ENCODE measurements around the gene STK39.
"Not testable (repeated sequence)": the region's sequence is repeated elsewhere in the genome, so short reads cannot be mapped to it uniquely, and the experiment has no call there.

Gene STK39

DNA sequence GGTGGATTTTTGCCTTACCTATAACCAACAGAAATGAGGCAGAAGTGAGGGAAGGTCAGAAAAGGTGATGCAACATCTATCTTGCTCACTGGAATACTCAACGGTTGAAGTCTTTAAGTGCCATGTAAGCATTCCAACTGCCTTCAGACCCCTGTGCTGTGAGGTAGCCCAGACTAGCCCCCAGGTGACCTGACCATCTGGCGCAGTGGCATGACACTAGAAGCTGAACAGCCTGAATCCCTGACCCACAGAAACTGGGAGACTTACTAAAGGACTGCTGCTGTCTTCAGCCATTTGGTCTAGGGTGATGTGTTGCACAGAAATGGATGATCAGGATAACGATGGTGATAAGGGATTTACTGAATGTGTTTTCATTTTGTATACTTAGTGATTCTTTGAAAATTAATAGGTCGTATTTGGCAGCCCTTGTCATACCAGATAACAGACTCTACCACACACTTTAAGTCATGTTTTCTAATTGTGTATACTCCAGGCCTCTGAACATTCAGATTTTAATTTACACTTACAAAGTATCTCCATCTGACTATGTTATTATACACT lies 161.5 kb downstream of the STK39 start:
- no peak for DNase-seq (ENCODE audit: low spot score)

DNA sequence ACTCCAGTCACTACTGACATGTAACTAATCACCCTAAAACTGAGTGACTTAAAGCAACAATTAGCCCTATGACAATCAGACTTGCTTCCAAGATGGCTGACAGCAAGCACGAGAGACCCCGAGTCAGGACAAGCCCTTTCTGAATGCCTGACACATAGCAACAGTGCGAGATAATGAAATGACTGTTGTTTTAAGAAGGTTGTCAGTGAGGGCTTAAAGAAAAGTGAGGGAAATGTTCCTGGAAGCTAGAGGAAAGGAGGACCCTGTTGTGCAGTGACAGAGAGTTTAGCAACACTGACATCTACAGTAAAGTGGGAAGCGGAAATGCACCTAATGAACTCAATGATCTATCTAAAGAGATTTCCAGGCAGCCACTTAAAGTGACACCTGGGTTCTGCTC lies 163.1 kb downstream of the STK39 start:
- DNase-seq (ENCODE audit: low spot score): peak; percentile 18

DNA sequence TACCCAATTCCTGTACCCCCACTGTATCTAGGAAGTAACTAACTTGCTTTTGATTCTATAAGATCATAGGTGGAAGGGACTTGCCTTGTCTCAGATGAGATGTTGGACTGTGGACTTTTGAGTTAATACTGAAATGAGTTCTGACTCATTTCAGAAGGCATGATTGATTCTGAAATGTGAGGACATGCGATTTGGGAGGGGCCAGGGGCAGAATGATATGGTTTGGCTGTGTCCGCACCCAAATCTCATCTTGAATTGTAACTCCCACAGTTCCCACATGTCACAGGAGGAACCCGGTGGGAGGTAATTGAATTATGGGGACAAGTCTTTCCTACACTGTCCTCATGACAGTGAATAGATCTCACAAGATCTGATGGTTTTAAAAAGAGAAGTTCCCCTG lies 165.9 kb downstream of the STK39 start:
- not testable (repeated sequence) for DNase-seq (ENCODE audit: low spot score)

DNA sequence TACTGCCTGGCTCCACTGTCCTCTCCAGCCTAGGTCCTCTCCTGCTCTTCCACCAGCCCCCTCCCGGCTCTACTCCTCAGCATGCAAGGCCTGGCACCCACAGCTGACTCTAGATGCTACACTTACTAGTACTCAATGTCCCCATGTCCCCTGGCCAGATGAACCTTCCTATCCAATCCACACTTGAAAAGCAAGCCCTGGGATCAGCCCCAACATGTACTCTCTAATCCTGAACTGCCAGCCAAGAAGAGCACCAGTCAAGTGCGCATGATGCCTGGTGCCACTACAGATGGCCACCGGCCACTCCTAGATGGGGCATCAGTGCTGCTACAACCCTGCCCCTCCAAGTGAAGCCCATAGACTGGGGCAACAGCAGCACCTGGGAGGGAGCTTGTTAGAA lies 168.2 kb downstream of the STK39 start:
- DNase-seq (ENCODE audit: low spot score): no peak

DNA sequence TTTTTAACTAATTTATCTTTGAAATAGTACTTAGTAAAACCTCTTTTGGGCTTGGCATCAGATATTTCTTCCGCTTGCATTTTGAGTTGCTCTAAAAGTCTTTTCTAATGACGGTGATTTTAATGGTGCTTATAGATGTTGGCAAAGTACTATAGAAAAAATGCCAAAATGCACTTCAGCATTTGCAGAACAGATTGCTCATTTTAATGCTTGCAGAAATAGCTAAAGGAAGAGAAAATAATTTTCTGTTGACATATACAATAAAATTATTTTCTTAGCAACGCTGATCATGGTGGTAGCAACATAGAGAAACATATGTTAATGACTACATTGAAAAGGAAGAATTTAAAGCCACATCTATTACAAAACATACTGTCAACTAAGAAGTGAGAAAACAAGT lies 170.7 kb downstream of the STK39 start:
- no peak for DNase-seq (ENCODE audit: low spot score)

DNA sequence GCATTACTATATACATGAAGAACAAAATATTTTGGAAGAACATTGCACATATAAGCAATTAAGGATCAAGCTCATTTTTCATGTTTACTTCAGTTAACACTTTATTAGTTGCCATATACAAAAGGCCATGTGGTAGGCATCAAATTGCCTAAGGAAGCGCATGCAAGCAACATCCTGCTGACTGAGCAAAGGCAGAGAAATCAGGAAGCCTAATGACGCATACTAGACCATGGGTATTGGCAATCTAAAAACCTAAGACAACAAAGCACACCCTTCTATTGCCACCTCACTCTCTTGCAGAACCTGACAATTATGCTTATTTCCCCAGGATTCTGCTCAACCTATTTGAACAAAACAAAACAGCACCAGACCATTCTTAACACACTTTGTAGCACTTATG lies 171.9 kb downstream of the STK39 start:
- DNase-seq (ENCODE audit: low spot score): no peak

DNA sequence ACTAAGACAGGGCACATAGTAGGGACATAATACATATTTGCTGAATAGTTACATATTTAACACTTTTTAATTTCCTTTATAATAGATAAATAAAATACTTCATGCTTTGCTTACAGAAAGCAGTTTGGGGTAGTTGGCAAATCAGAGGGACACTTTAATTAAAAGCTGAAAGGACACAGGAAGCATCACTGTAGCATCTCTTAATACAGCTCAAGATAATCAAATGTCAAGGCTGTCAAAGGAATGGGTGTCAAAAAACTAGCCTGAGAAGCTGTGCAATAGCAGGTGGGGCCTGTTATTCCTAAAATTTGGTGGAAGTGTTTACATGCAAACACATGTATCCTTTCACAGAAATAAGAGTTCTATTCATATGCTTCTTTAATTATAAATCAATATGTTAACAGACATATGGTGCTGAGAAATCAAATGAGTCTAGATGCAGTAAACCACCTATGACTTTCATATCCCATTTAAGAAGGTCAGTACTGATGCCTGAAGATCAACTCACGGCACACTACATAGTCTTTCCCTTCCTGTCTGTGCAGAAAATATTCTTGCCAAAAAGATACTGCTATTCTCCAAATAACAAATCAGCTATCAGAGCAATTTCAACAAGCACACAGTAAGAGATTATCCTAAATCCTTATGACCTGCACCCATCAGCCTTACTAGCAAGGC lies 174.6 kb downstream of the STK39 start:
- no peak for DNase-seq (ENCODE audit: low spot score)

DNA sequence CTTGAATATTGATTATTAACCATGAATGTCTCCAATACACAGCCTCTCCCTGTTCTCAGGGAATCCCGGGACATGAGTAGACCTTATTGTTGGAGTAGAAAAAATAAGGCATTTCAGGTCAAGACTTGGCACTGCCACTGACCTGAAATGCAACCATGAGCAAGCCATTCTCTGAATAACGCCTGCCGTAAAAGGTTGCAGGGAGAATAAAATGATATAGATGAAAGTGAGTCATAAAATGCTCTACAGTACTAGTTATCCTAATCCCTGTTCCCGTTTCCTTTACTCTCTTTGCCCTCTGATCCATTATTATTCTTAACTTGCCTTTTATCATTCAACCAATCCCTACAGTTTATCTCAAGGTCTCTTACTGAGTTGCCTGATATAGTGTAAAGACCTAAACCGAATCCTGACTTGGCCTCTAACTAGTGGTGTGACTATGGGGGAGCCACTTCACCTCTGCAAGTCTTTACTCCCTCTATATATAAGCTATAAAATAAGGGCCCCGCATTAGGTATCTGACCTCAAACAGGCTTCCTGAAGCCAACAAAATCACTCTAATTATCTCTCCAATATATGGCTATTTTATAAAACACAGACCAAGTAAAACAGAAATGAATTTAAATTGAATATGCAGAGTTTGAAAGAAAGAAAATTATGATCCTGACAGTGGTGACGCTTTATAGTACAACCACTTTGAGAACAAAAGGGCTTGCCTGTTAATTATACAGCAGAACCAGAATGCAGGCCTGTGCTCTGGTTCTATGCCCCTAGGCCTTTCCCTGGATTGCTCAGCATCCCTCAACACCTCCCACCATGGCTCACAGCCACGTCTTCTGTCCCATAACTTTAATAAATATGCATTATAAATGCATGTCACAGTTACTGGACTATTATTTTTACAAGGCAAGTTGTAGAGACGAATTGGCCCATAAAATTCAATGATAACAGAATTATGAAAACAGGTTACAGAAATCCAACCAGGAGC lies 183.1 kb downstream of the STK39 start:
- peak; percentile 31 for DNase-seq (ENCODE audit: low spot score)

DNA sequence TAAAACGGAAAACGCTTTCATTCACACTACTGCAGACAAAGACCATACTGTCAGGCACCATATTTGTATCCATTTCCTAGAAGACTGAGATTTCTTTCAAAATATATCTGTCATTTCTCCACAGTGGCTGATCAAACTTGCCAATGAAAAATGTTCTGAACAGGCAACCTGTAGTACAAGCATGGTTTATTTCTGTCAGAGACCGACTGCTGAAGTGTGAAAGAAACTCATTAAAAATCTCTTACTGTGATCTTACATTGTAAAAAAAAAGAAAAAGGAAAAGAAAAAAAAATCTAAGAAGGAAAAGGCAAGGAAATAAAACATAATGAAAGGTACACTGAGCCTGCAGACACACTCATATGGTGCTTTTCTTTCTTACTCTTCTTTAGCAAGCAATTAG lies 184.5 kb downstream of the STK39 start:
- no peak for DNase-seq (ENCODE audit: low spot score)

DNA sequence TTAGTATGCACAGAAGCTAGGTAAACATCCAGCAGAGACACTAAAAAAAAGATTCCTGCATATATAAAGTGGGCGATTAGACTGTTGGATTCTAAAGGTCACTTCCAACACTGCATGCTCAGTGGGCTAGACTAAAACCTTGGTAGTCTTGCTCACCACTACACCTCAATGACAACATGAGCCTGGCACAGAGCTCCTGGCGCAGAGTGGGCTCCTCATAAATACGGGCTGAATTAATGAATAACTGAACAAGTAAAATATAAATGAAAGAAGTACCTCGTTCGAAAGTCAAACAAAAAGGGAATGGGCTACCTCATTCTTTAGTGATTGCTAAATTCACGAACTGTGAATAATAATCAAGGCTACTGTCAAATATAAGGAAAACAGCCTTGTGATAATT lies 185.3 kb downstream of the STK39 start:
- no peak for DNase-seq (ENCODE audit: low spot score)

DNA sequence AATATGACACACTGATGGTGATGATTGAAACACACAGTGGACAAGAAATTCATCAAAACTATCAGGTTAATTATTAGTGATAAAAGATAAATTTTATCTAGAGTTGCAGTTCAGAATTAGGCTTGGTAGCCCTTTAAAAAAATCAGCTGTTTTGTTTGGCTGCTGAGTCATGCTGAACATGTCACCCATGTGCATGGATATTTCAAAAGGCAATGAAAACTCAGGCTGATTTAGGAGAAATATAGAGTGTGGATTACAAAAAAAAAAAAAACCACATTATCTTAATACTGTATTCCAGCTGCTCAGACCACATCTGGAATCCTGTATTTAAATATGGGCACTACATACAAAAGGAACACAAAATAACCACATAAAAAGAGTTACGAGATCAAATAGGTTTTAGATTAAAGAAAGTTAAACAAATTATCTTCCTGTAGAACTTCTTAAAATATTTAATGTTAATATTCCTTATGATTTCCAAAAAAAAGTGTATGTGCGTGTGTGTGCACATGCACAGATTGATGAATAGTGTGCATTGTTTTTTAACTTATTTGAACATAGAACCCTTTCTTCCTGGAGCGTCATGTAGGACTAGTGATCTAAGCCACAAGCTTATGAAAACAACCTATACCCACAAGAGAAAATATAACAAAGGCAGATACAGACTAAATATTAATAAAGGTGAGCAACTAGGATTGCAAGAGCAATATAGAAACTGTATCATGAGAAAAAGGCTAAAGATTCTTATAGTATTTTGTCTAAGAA lies 186.2 kb downstream of the STK39 start:
- DNase-seq (ENCODE audit: low spot score): no peak

DNA sequence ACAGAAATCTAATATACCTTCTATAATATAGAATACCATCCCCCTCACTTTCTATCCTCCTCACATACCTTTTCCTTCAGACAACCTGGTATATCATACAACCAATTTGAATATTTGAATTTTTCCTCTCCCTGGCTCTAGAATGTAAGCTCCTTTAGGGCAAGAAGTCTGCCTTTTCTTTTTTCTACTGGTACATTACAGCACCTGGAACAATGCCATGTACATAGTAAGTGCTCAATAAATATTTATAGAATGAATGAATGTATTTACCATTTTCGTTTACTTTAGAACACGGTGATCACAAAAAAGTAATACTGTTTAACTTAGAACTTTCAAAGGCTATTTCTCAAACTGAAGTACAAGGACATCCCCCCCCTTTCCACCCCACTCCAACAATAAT lies 187.6 kb downstream of the STK39 start:
- DNase-seq (ENCODE audit: low spot score): no peak

DNA sequence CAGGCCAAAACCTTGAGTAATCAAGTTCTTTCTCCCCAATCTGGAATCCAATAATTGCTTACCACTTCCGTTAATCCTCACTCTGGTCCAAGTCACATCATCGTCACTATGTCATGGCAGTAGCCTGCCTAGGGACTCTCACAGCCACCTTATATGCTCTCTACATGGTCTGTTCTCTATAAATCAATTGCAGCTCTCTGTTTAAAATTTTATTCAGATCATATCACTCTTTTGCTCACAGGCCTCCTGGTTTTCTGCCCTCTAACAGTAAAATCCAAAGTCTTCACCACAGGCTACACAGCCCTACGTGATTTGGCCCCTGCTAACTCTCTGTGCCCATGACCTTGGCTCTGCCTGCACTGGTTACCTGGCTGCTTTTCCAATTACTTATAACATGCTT lies 188.7 kb downstream of the STK39 start:
- no peak for DNase-seq (ENCODE audit: low spot score)

DNA sequence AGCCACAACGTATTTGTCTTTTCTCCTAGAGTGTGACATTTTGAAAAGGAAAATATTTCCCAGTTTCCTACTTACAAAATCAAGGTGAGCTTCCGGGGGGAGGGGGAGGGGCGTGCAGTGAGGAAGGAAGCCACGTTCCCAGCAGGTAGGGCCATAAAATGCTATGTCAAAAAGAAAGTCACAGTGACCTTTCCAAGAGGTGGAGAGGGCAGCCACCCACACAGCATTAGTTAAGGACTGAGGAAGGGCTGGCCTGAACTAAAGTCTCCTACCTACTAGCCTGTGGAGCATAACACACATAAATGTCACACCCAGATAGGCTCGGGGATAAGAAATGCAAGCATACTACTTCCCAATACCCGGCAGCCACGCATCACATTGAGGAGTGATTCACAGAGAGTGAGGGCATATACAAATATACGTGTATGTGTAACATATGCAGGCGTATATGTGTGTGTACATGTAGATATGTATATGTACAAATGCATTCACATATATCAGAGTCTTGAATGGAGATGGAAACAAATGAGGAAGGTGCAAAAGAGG lies 191.1 kb downstream of the STK39 start:
- DNase-seq (ENCODE audit: low spot score): no peak

DNA sequence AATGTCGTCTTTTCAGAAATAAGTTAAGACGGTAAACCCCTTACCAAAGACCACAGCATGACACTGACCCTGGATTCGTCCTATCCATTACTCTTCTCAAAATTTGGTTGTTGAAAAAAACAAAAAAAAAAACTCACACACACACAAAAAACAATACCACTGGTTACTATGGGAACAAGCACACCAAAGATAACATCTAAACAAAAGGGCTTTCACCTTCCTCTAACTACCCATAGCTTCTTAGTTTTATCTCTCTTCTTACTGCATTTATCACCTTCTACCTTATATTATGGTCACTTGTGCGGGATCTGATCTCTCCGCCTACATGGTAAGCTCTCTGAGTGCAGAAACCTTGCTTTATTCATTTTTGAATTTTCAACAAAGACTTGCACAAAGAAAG lies 192.7 kb downstream of the STK39 start:
- DNase-seq (ENCODE audit: low spot score): no peak

DNA sequence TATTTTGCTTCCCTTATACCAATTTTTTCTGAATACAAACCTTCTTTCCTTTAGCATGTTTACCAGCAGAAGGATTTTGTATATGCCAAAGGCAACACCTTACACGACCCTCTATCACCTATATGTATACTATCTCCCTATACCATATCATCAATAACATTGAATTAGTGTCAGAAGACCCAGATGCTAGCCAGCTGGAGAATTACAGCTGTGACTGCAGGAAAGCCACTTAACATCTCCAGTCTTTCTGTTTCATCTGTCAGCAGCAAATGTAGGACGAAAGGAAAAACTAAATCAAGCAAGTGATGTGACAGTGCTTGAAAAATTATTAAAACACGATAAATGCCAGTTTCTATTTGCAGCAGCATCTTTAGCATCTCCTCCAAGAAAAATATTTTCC lies 193.7 kb downstream of the STK39 start:
- DNase-seq (ENCODE audit: low spot score): no peak

DNA sequence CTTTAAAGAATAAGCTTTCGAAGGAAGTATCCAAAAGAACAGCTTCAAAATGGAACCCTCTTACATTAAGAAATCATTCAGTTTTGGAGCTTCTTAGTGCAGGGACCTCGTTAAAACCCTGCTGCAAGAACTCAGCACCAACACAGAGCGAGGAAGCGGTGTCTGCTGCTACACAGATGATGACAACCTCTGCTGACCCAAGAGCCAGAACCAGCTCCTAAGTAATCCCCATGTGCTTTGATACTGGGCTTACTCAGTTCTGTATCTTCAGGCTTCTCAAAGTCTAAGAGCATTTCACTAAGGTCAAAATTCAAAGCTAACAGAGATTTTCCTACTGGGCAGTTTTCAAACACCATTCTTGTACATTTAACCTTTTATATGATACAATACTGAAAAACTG lies 194.6 kb downstream of the STK39 start:
- DNase-seq (ENCODE audit: low spot score): no peak

DNA sequence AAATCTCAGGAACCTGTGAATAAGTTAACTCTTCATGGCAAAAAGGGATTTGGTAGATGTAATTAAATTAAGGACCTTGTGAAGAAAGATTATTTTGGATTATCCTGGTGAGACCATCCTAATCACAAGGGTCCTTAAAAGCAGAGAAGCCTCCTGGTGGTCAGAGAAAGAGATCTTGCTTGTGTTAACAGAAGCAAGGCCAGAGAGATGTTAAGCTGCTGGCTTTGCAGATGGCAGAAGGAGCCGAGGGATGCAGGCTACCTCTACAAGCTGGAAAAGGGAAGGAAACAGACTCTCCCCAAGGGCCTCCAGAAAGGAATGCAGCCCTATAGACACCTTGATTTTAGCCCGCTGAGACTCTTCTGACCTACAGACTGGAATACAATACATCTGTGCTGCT lies 197.0 kb downstream of the STK39 start:
- no peak for DNase-seq (ENCODE audit: low spot score)

DNA sequence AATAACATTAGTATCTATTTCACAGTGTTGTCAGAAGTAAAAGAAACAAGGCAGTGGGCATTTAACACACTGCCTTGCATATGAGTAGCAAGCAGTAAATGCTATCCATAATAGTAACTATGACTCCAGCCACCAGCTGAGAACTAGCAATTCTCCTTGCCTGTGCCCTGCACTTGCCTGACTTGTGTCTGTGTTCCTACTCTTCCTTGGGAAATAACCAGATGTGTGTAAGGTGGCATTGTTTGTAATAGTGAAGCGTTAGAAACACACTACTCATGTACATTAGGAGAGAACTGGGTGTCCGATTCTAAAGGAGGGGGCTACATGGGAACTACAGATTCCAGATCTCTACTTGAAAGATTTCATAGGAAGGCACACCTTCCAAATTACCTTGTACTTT lies 197.8 kb downstream of the STK39 start:
- DNase-seq (ENCODE audit: low spot score): no peak

DNA sequence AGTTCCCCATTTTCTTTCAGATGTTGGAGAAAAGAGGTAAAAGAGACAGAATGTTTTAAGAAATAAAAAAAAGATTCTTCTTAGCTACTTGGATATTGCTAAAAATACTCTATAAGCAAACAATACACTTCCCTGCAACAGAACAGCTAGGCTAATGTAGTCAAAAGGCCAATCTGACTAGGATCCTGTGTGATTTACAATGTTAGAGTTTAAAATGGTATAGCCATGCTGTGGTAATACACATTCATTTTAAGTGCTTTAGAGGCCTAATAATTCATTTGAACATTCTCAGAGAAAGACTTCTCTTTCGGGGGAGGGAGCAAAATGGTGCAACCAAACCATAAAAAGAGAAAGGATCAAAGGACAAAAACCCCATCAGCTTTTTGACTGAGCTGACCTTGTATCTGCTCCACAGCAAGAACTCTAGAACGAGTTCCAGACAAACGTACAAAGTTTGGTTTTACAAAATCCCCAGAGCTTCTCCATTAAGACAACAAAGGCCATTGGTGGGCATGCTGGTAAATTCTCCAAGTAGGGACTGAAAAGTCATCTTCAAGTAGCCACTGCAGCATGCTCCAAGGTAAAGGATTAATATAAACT lies 200.2 kb downstream of the STK39 start:
- DNase-seq (ENCODE audit: low spot score): no peak

DNA sequence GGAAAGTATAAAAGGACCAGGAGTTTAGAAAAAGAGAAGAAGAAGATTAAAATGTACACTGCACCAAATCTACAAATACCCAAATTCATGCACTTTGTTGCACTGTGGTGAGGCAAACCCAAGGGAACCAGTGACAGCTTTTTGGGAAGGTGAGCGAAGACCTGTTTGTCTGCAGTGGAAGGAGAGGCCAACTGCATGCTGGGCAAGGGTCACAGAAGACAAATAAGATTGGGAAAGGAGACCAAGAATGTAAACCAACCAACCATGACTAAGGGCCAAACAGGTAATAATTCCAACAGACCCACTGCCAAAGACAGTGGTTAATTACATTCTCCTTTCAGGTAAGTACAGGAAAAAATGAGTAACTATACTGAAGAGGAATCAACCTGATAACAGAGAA lies 202.8 kb downstream of the STK39 start:
- DNase-seq (ENCODE audit: low spot score): no peak

DNA sequence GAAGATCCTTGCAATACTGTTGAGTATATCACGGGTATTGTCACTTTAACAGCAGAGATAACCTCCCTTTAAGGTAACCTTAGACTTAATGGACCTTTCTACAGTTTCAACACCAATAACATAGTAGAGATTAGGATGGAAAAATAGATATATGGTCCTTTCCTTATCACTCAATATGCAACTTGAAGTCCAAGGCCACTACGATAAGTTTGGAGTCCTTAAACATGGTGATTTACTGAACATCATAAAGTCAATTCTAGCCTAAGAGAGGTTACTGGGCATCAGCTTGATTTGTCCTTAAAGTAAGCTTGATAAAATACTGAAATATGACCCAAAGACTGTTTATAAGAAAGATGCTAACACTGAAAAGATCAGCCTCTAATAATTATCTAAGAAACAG lies 203.2 kb downstream of the STK39 start:
- no peak for DNase-seq (ENCODE audit: low spot score)
